HepG2 (cell line): ENCODE results near the gene ENTPD1. TPM values are rescaled to one million over a fixed set of nuclear protein-coding genes. Genes with fewer than 3 reads are reported as not detected.

Source experiments
- ATAC-seq: fragments of 200-7000 bp; cut with Tn5 transposase; 3 replicates; pipeline ENCODE4 v1.9.1; 2020; ENCODE audit warnings: mild to moderate bottlenecking, moderate library complexity
- BruUV-seq: library from RNA; stranded (reverse); fragments of 400-500 nt; replicated peaks from 2 replicates; lab custom pipeline; 2021; lab: Mats Ljungman, UMichigan
- CTCF ChIA-PET: fragments of 300-600 bp; formaldehyde crosslinking; extraction: SDS; loops from one replicate; lab custom pipeline; 2021; ENCODE audit warnings: low total read pairs, inconsistent platforms, low intra/inter-chr PET ratio; lab: Yijun Ruan, JAX
- POLR2A ChIA-PET: fragments of 350-600 bp; sonication (Branson Sonifier 250); formaldehyde crosslinking; loops from one replicate; lab custom pipeline; 2020; ENCODE audit warnings: antibody characterized with exemption, inconsistent platforms; lab: Yijun Ruan, JAX
- DNase-seq: peaks from one replicate; pipeline ENCODE4 v3.0.0-alpha.2; 2015; ENCODE audit warnings: low spot score
- FAIRE-seq: peaks from 3 replicates; lab custom pipeline; 2011; peaks lifted over from hg19 to GRCh38; lab: Jason Lieb, UNC
- H2AFZ ChIP-seq: one replicate; pipeline ENCODE4 v1.6.1; 2011; ENCODE audit warnings: low read length, inconsistent platforms
- H3K27ac ChIP-seq: fragments of 300-600 bp; 3 replicates; pipeline ENCODE4 v1.8.0; 2011; ENCODE audit warnings: mixed run types, mild to moderate bottlenecking, mixed read lengths, low read length, inconsistent platforms; ENCODE audit not compliant: insufficient read depth; ENCODE audit errors: extremely low read length
- H3K27me3 ChIP-seq, 2 experiments: fragments of 200-600 bp in 1 of 2; 2 replicates in 1 of 2; 3 replicates in 1 of 2; pipeline versions ENCODE4 v1.6.0 to v1.8.0; 2011; ENCODE audit warnings: low read length in 2 of 2, mild to moderate bottlenecking in 2 of 2, moderate library complexity in 2 of 2, inconsistent platforms in 1 of 2; ENCODE audit not compliant: insufficient read depth in 2 of 2, control insufficient read depth in 1 of 2
- H3K36me3 ChIP-seq, 2 experiments: fragments of 200-600 bp in 1 of 2; replicated peaks in 1 of 2; 2 replicates in 1 of 2; 3 replicates in 1 of 2; pipeline versions ENCODE4 v1.5.1 to v1.8.0; 2011; ENCODE audit warnings: low read length in 2 of 2, inconsistent platforms in 1 of 2; ENCODE audit not compliant: insufficient read depth in 2 of 2, control insufficient read depth in 1 of 2
- H3K4me1 ChIP-seq: 2 replicates; pipeline ENCODE4 v1.5.1; 2012; ENCODE audit warnings: low read length, inconsistent platforms; ENCODE audit not compliant: insufficient read depth
- H3K4me2 ChIP-seq: 2 replicates; pipeline ENCODE4 v1.6.0; 2011; ENCODE audit warnings: low read depth, low read length, inconsistent platforms
- H3K4me3 ChIP-seq, 3 experiments: fragments of 200-600 bp in 1 of 3; sonication (generic), shearing (Covaris generic) in 1 of 3; replicated peaks in 1 of 3; 2 replicates each; pipeline ENCODE4 v1.5.1; 2011 to 2016; ENCODE audit warnings: low read length in 3 of 3, inconsistent platforms in 2 of 3, low read depth in 2 of 3, mild to moderate bottlenecking in 2 of 3, control low read depth in 1 of 3, mixed read lengths in 1 of 3; ENCODE audit not compliant: insufficient read depth in 1 of 3
- H3K79me2 ChIP-seq: one replicate; pipeline ENCODE4 v1.6.1; 2011; ENCODE audit warnings: low read length, inconsistent platforms; ENCODE audit not compliant: insufficient read depth
- H3K9ac ChIP-seq: 2 replicates; pipeline ENCODE4 v1.6.0; 2011; ENCODE audit warnings: mild to moderate bottlenecking, low read depth, low read length, inconsistent platforms; ENCODE audit not compliant: insufficient read depth
- H3K9me3 ChIP-seq: 2 replicates; pipeline ENCODE4 v1.5.1; 2012; ENCODE audit warnings: mild to moderate bottlenecking, low read length
- H4K20me1 ChIP-seq: 2 replicates; pipeline ENCODE4 v1.6.0; 2011; ENCODE audit warnings: inconsistent platforms, mild to moderate bottlenecking, low read length, moderate library complexity; ENCODE audit not compliant: insufficient read depth
- ATF5 ChIP-seq: sonication (generic); formaldehyde crosslinking; IDR thresholded peaks from 2 replicates; pipeline ENCODE4 v1.4.0; 2020; ENCODE audit warnings: mild to moderate bottlenecking, low read depth, missing genetic modification reagents
- DMAP1 ChIP-seq: IDR thresholded peaks from 2 replicates; pipeline ENCODE4 v1.6.1; 2016
- ELF3 ChIP-seq: IDR thresholded peaks from 2 replicates; pipeline ENCODE4 v1.6.1; 2016; ENCODE audit warnings: missing genetic modification reagents, missing compliant biosample characterization
- GABPA ChIP-seq, 2 experiments: IDR thresholded peaks; 2 replicates each; pipeline ENCODE4 v1.6.1; 2011 to 2016; ENCODE audit warnings: low read depth in 2 of 2, low read length in 1 of 2, missing biosample characterization in 1 of 2, missing genetic modification characterization in 1 of 2
- HNF1B ChIP-seq: sonication (generic); formaldehyde crosslinking; IDR thresholded peaks from 2 replicates; pipeline ENCODE4 v1.5.1; 2020; ENCODE audit warnings: mild to moderate bottlenecking, moderate library complexity, missing genetic modification reagents
- HOXA5 ChIP-seq: sonication (generic); formaldehyde crosslinking; IDR thresholded peaks from 2 replicates; pipeline ENCODE4 v1.4.0; 2020; ENCODE audit warnings: missing genetic modification reagents
- JUN ChIP-seq: sonication (generic); formaldehyde crosslinking; IDR thresholded peaks from 2 replicates; pipeline ENCODE4 v1.4.0; 2020; ENCODE audit warnings: mild to moderate bottlenecking, missing genetic modification reagents
- KMT2B ChIP-seq: IDR thresholded peaks from 2 replicates; pipeline ENCODE4 v1.6.1; 2016; ENCODE audit warnings: missing genetic modification reagents, missing compliant biosample characterization
- MATR3 ChIP-seq: sonication (generic); formaldehyde crosslinking; IDR thresholded peaks from 2 replicates; pipeline ENCODE4 v1.4.0; 2020; ENCODE audit warnings: missing genetic modification reagents
- MIER2 ChIP-seq: IDR thresholded peaks from 2 replicates; pipeline ENCODE4 v1.6.1; 2016; ENCODE audit warnings: missing biosample characterization, missing genetic modification reagents
- RFX3 ChIP-seq: IDR thresholded peaks from 2 replicates; pipeline ENCODE4 v1.6.1; 2016; ENCODE audit warnings: missing biosample characterization, missing genetic modification reagents
- RFX5 ChIP-seq: IDR thresholded peaks from 2 replicates; pipeline ENCODE4 v1.6.1; 2011; ENCODE audit warnings: low read depth, low read length, improper control_type of control experiment
- SOX5 ChIP-seq: IDR thresholded peaks from 2 replicates; pipeline ENCODE4 v1.6.1; 2016; ENCODE audit warnings: borderline replicate concordance
- SOX6 ChIP-seq, 2 experiments: fragments of 450-650 bp in 1 of 2; sonication (generic) in 1 of 2; formaldehyde crosslinking in 1 of 2; IDR thresholded peaks; 2 replicates each; pipeline versions ENCODE4 v1.4.0 to v1.6.1; 2017 to 2020; ENCODE audit warnings: antibody characterized with exemption in 1 of 2, mild to moderate bottlenecking in 1 of 2, missing genetic modification reagents in 1 of 2
- TARDBP ChIP-seq: sonication (generic); formaldehyde crosslinking; IDR thresholded peaks from 2 replicates; pipeline ENCODE4 v1.8.0; 2022; ENCODE audit warnings: mild to moderate bottlenecking, missing genetic modification reagents
- TRIM22 ChIP-seq: fragments of 450-650 bp; IDR thresholded peaks from 2 replicates; pipeline ENCODE4 v1.6.1; 2017
- ZFP36L2 ChIP-seq: sonication (generic); formaldehyde crosslinking; IDR thresholded peaks from 2 replicates; pipeline ENCODE4 v1.4.0; 2020; ENCODE audit warnings: missing genetic modification reagents
- ZFY ChIP-seq: sonication (generic); formaldehyde crosslinking; IDR thresholded peaks from 2 replicates; pipeline ENCODE4 v1.4.0; 2020; ENCODE audit warnings: missing genetic modification reagents
- ZIK1 ChIP-seq: sonication (generic); formaldehyde crosslinking; IDR thresholded peaks from 2 replicates; pipeline ENCODE4 v1.5.0; 2020; ENCODE audit warnings: mild to moderate bottlenecking, low read depth, missing genetic modification reagents, borderline replicate concordance
- ZNF143 ChIP-seq: sonication (generic); formaldehyde crosslinking; IDR thresholded peaks from 2 replicates; pipeline ENCODE4 v1.4.0; 2020; ENCODE audit warnings: missing genetic modification reagents
- ZNF232 ChIP-seq: sonication (generic); formaldehyde crosslinking; IDR thresholded peaks from 2 replicates; pipeline ENCODE4 v1.4.0; 2020; ENCODE audit warnings: missing genetic modification reagents, borderline replicate concordance
- ZNF264 ChIP-seq: sonication (generic); formaldehyde crosslinking; IDR thresholded peaks from 2 replicates; pipeline ENCODE4 v1.4.0; 2020; ENCODE audit warnings: missing genetic modification reagents
- ZNF30 ChIP-seq: sonication (generic); formaldehyde crosslinking; IDR thresholded peaks from 2 replicates; pipeline ENCODE4 v1.5.0; 2020; ENCODE audit warnings: mild to moderate bottlenecking, missing genetic modification reagents
- ZNF446 ChIP-seq: sonication (generic); formaldehyde crosslinking; IDR thresholded peaks from 2 replicates; pipeline ENCODE4 v1.5.0; 2020; ENCODE audit warnings: mild to moderate bottlenecking, missing genetic modification reagents
- ZNF556 ChIP-seq: sonication (generic); formaldehyde crosslinking; IDR thresholded peaks from 2 replicates; pipeline ENCODE4 v1.4.0; 2020; ENCODE audit warnings: mild to moderate bottlenecking, missing genetic modification reagents, borderline replicate concordance
- ZNF768 ChIP-seq: sonication (generic); formaldehyde crosslinking; IDR thresholded peaks from 2 replicates; pipeline ENCODE4 v1.4.0; 2020; ENCODE audit warnings: missing genetic modification reagents
- in situ Hi-C: cut with HindIII; loops from 2 replicates; pipeline ENCODE4 v1.10.0; 2017; ENCODE audit warnings: low pct_unique_long_range_greater_than_20kb; ENCODE audit not compliant: extremely low pct_ligation_motif_present
- intact Hi-C: fragments of 100-400 bp; cut with micrococcal nuclease; formaldehyde crosslinking; loops from one replicate; pipeline ENCODE4 v1.10.0; 2022; ENCODE audit not compliant: unreplicated experiment
- polyA plus RNA-seq, 8 experiments: library from polyadenylated mRNA; depleted of rRNA in 3 of 8; stranded (reverse) in 7 of 8; unstranded in 1 of 8; fragments of >200 nt; fragmentation: Illumina TruSeq in 4 of 8; extraction: Trizol in 4 of 8; gene quantifications; 2 replicates each; pipeline versions ENCODE4 v1.2.1 to v1.2.3, GENCODE V29; 2011 to 2016; ENCODE audit warnings: low read depth in 4 of 8, missing spikeins in 1 of 8, mixed read lengths in 1 of 8; ENCODE audit not compliant: insufficient read depth in 1 of 8
- total RNA-seq, 5 experiments: library from RNA; depleted of rRNA; stranded (reverse); fragments of >200 nt; fragmentation: Illumina TruSeq; extraction: Trizol; gene quantifications; 2 replicates each; pipeline ENCODE4 v1.2.3, GENCODE V29; 2016; ENCODE audit warnings: low read depth in 1 of 5

ENTPD1 gene
- total and polyA plus RNA-seq, 2 of the 13 experiments (the other 11 are each of a cell fraction or from before 2014, with no cell fraction given) = 0.07 TPM

- no peak for TF ChIP-seq ATF5 (CRISPR knock-in tag)
- TF ChIP-seq SOX6 (IDR thresholded peaks at IDR 0.05) = no peak
- no peak for TF ChIP-seq SOX6 (CRISPR knock-in tag; IDR thresholded peaks at IDR 0.05)
- TF ChIP-seq ZFY (CRISPR knock-in tag) = no peak
- TF ChIP-seq ZFP36L2 (CRISPR knock-in tag) = no peak
- TF ChIP-seq MATR3 (CRISPR knock-in tag) = no peak
- TF ChIP-seq HNF1B (CRISPR knock-in tag) = no peak
- no peak for TF ChIP-seq ZNF143
These were observed 124.7 kb downstream of the ENTPD1 start (continued) for GRCh38 chr10:95880704-95881103.

- DNase-seq (no peak), ATAC-seq (no peak), FAIRE-seq (no peak)
- H4K20me1 ChIP-seq = no peaks in the 10 kb centered on the region
- no peak overlapping the region for H3K27ac ChIP-seq
- BruUV-seq = no TSS peak
- no peak overlapping the region for H3K4me2 ChIP-seq
- H3K79me2 ChIP-seq = no peaks in the 10 kb centered on the region
- H3K36me3 ChIP-seq = no peaks in the 10 kb centered on the region; a peak in 2 of 5 replicates
- in situ Hi-C loops = no loop called here
- POLR2A ChIA-PET = no interaction called here
- H3K4me3 ChIP-seq = no peak overlapping the region
- H3K9me3 ChIP-seq = no peaks in the 10 kb centered on the region
- no peak overlapping the region for H3K9ac ChIP-seq
- CTCF ChIA-PET = no interaction called here
- H3K27me3 ChIP-seq = no peaks in the 10 kb centered on the region; a peak in 1 of 5 replicates
- no peaks in the 10 kb centered on the region for H3K4me1 ChIP-seq
- no peak overlapping the region for H2AFZ ChIP-seq
- intact Hi-C loops = no loop called here
- TF ChIP-seq SOX5 (CRISPR knock-in tag) (no peak), TRIM22 (no peak), KMT2B (CRISPR knock-in tag) (no peak), ZIK1 (no peak), TARDBP (CRISPR knock-in tag) (no peak), HOXA5 (no peak), ZNF556 (no peak), DMAP1 (CRISPR knock-in tag) (no peak), ZNF30 (CRISPR knock-in tag) (no peak), ZNF264 (CRISPR knock-in tag) (no peak), MIER2 (CRISPR knock-in tag) (no peak), JUN (CRISPR knock-in tag) (no peak), RFX3 (no peak), ELF3 (CRISPR knock-in tag) (no peak), RFX5 (no peak), GABPA (IDR thresholded peaks at IDR 0.05; ENCODE audit: low read depth, low read length) (no peak), GABPA (CRISPR knock-in tag; IDR thresholded peaks at IDR 0.05; ENCODE audit: low read depth) (no peak), ZNF446 (CRISPR knock-in tag) (no peak), ZNF232 (CRISPR knock-in tag) (no peak), ZNF768 (CRISPR knock-in tag) (no peak)
These were observed 125.4 kb downstream of the ENTPD1 start for GRCh38 chr10:95881316-95881715.
